ENCODE results near the gene HAP1. TPM values are rescaled to one million over a fixed set of nuclear protein-coding genes. Genes with fewer than 3 reads are reported as not detected.
A peak's percentile ranks its signal among the peaks of the same experiment; 100 is the strongest.
"Not testable (repeated sequence)": the region's sequence is repeated elsewhere in the genome, so short reads cannot be mapped to it uniquely, and the experiment has no call there.

Gene HAP1
- total RNA-seq, 4 donors from 2014 or later, result 0.34 to 0.94 (median 0.53) TPM

- no peak for DNase-seq
- Histone ChIP-seq H3K36me3 (peaks cover 32 to 37% (median 34%) of the 10 kb centered on the region in 3 donors), H3K27ac (peak overlapping the region; percentile 98 to 100 (median 99)), H3K9me3 (no peaks in the 10 kb centered on the region), H3K4me1 (peaks cover 14 to 44% (median 21%) of the 10 kb centered on the region in 3 donors), H3K27me3 (no peaks in the 10 kb centered on the region), H3K4me3 (peak overlapping the region; percentile 72 to 96 (median 82))
- WGBS, 2 donors, result 3 to 5% methylated on average over 17 to 21 of the region's 23 CpGs
- TF ChIP-seq CTCF (IDR thresholded peaks at IDR 0.05) (peak in 1 of 6 experiments; percentile 8), POLR2A (IDR thresholded peaks at IDR 0.05) (no peak)
- intact Hi-C loops (cut with DNase I), result no loop called here
Measured at GRCh38 chr17:41687828-41688640, 46.4 kb downstream of the HAP1 start.

- DNase-seq, result no peak
- H3K4me1 ChIP-seq, result peaks cover 10 to 29% (median 17%) of the 10 kb centered on the region in 3 donors
- WGBS, 2 donors, result 91 to 93% methylated on average over 4 of the region's 4 CpGs
- TF ChIP-seq POLR2A (IDR thresholded peaks at IDR 0.05), result no peak
- no peak for TF ChIP-seq CTCF (IDR thresholded peaks at IDR 0.05)
- no peak overlapping the region for H3K27ac ChIP-seq
- peaks cover 17 to 20% (median 18%) of the 10 kb centered on the region in 3 donors for H3K36me3 ChIP-seq
- H3K4me3 ChIP-seq, result no peak overlapping the region
- H3K9me3 ChIP-seq, result no peaks in the 10 kb centered on the region
- H3K27me3 ChIP-seq, result no peaks in the 10 kb centered on the region
- intact Hi-C loops (cut with DNase I), result no loop called here
Measured at GRCh38 chr17:41686281-41686680, 48.2 kb downstream of the HAP1 start.

- H3K9me3 ChIP-seq; intact Hi-C loops (cut with DNase I); DNase-seq; H3K27ac ChIP-seq; H3K27me3 ChIP-seq; H3K4me3 ChIP-seq: not testable (repeated sequence)
- peaks cover 5 to 23% (median 12%) of the 10 kb centered on the region in 3 donors for H3K4me1 ChIP-seq
- 88 to 95% methylated on average over 13 of the region's 13 CpGs for WGBS, 2 donors
- peaks cover 13 to 14% (median 13%) of the 10 kb centered on the region in 3 donors for H3K36me3 ChIP-seq
Measured at GRCh38 chr17:41685753-41686152, 48.7 kb downstream of the HAP1 start.

- Histone ChIP-seq H3K36me3 (no peaks in the 10 kb centered on the region), H3K9me3 (no peaks in the 10 kb centered on the region), H3K27ac (no peak overlapping the region), H3K27me3 (no peaks in the 10 kb centered on the region), H3K4me1 (peaks cover 0 to 19% (median 8%) of the 10 kb centered on the region in 3 donors), H3K4me3 (no peak overlapping the region)
- intact Hi-C loops (cut with DNase I), result no loop called here
- WGBS, 2 donors, result 65 to 70% methylated on average over 3 to 4 of the region's 4 CpGs
- TF ChIP-seq CTCF (IDR thresholded peaks at IDR 0.05) (no peak), POLR2A (IDR thresholded peaks at IDR 0.05) (no peak)
- no peak for DNase-seq
Measured at GRCh38 chr17:41684035-41684434, 50.4 kb downstream of the HAP1 start.

GRCh38 chr17:41683441-41684007, 50.9 kb downstream of the HAP1 start:
- WGBS, 2 donors, result 69 to 76% methylated on average over 7 to 8 of the region's 8 CpGs
- no peaks in the 10 kb centered on the region for H3K27me3 ChIP-seq
- H3K27ac ChIP-seq, result no peak overlapping the region
- TF ChIP-seq CTCF (IDR thresholded peaks at IDR 0.05), result no peak
- TF ChIP-seq POLR2A (IDR thresholded peaks at IDR 0.05), result no peak
- peaks cover 0 to 25% (median 8%) of the 10 kb centered on the region in 3 donors for H3K4me1 ChIP-seq
- no peaks in the 10 kb centered on the region for H3K36me3 ChIP-seq
- no peak for DNase-seq
- intact Hi-C loops (cut with DNase I), result no loop called here
- H3K4me3 ChIP-seq, result no peak overlapping the region
- no peaks in the 10 kb centered on the region for H3K9me3 ChIP-seq

Measured in esophagus squamous epithelium (tissue), 5 donors.